HG03571 (cell line): Measurements from ENCODE around the gene LCN15.
"Not testable (repeated sequence)": the region's sequence is repeated elsewhere in the genome, so short reads cannot be mapped to it uniquely, and the experiment has no call there.

Source experiments
- ATAC-seq: cut with Tn5 transposase; IDR thresholded peaks from one replicate; pipeline ENCODE4 v1.9.1; 2021; ENCODE audit not compliant: unreplicated experiment

Gene LCN15

DNA sequence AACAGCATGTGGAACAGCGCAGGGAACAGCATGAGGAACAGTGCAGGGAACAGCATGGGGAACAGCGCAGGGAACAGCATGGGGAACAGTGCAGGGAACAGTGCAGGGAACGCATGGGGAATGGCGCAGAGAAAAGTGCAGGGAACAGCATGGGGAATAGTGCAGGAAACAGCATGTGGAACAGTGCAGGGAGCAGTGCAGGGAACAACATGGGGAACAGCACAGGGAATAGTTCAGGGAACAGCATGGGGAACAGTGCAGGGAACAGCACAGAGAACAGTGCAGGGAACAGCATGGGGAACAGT lies 8.2 kb downstream of the LCN15 start:
- ATAC-seq, result no peak

DNA sequence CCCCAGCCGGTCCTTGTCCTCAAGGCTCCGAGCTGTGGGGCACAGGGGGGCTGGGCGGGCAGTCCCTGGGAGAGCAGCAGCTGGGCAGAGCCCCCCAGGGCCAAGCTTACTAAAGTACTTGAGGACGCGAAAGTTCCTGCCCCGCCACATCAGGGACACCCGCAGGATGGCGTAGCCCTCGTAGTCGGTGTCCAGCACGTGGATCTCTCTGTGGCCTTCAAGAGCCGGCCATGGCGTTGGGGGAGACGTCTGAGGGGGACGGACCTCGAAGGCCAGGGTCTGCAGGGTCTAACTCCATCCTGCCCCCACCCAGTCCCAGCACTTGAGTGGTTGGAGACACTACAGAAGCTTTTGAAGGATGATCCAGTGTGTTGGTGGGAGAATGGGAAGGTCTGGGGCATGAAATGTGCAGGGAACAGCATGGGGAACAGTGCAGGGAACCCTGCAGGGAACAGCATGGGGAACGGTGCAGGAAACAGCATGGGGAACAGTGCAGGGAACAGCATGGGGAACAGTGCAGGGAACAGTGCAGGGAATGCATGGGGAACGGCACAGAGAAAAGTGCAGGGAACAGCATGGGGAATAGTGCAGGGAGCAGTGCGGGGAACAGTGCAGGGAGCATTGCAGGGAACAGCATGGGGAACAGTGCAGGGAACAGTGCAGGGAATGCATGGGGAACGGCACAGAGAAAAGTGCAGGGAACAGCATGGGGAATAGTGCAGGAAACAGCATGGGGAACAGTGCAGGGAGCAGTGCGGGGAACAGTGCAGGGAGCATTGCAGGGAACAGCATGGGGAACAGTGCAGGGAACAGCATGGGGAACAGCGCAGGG lies 8.8 kb downstream of the LCN15 start:
- ATAC-seq, result not testable (repeated sequence)

DNA sequence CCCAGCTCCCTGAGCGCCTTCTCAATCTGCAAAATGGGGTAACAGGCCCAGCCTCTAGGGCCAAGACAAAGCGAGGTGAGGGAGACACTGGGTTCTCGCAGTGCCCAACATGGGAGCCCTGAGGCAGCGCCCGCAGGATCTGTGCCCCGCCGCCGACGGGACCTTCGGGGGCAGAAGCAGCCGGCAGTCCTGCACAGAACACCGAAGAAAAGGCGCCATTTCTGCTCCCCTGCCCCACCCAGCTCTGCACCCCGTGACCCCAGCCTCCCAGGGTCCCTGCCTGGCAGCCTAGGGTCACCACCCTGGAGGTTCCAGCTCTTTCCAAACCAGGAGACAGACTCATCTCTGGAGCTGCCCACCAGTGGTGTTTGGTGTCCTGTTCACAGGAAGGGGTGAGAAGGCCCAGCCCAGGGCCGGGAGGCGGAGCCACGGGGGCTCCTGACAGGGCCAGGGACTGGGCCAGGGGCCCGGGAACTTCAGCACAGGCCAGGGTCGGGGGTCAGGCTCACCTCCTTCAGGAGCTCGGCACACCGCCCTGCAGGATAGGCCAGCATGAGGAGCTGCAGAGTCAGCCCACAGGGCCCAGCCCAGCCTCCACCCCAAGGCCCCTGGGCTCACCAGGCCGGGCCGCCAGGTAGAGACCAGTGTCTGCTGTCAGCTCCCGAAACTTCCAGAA lies 9.6 kb downstream of the LCN15 start:
- no peak for ATAC-seq

DNA sequence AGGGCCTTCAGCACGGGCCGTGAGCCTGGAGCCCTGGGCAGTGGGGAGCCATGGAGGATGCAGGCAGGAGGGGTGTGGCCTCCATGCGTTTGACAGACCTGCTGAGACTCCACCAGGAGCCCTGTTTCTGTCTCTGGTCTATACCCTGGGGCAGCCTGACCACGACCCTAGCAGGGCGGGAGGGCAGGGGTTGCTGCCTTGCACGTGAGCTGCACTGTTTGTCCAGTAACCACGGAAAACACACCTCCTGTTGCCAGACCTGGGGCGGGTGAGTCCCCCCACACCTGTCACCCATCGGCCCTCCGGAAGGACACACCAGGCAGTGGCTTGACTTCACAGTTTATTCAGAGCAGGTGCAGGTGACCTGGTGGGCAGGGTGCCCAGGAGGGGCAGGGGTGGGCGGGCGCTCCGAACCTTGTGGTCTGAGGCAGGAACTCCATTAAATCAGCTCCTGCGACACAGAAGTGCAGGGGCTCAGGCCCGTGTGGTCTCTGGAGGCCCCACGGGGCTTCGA lies 10.2 kb downstream of the LCN15 start:
- no peak for ATAC-seq

DNA sequence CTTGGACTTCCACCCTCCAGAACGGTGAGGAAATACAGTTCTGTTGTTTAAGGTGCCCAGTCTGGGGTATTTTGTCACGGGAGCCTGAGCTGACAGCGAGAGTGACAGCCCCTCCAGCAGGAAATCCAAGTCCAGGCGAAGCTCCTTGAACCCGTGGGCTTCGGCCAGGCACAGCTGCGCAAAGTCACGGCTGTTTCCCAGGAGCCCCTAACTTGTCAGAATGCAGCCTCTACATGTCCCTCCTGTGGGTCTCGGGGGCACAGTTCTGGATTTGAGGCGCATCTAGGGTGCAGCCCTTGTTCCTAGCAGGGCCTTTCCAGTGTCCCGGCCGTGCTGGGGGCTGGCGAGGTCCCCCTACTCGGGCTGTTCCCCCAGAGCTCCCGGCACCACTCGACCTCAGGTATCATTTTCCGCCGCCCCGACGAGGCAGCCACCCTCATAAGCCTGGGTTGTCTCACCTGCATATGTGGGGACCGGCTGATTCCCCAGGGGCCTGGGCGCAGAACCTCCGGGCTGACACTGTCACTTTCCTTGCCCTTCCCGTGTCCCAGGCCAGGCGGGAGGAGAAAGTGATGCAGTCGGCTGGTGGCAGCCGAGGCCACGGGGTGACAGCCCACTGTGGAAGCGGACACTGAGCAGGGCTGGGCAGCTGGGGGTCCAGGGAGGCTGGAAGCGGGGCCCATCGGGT lies 10.8 kb downstream of the LCN15 start:
- no peak for ATAC-seq

DNA sequence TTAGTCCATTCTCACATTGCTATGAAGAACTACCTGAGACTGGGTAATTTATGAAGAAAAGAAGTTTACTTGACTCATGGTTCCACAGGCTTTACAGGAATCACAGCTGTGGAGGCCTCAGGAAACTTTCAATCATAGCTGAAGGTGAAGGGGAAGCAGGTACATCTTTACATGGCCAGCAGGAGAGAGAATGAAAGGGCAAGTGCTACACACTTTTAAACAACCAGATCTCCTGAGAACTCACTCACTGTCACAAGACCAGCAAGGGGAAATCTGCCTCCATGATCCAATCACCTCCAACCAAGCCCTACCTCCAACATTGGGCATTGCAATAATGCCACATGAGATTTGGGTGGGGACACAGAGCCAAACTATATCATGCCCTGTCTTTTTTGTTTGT lies 12.5 kb downstream of the LCN15 start:
- ATAC-seq, result no peak

DNA sequence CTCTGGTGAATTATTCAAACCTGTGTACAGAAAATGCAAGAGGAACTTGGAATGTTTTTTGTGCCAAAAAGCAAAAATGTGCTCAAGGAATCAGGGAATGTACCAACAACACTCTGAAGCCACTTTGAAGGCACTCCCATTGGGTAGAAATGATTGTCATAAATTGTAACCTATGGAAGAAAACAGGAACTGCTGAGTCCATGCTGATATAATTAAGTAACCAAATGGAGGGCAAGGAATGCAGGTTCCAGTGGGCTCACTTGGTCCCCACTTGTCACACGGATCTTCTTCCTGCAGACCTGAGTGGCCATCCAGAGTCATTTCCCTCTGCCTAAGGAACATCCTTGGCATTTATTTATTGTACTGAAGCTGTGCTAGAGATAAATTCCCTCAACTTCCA lies 13.1 kb downstream of the LCN15 start:
- no peak for ATAC-seq

DNA sequence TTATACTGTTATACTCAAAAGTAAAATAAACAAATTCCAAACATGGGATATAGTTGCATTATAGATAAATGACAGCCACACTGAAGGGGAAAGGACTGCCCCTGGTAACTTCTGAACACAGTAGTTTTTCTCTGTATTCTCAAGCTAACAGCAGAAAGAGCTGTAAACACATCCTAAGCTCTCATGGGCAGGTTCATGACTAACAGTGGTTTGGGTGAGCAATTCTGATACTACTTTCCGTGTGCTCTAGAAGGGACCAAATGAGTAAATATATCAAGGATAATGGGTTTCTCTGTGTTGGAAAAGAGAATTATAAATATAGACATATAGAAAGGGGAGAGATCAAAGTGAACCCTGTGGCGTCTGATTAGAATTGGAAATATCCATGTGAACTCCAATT lies 13.8 kb downstream of the LCN15 start:
- ATAC-seq, result no peak

DNA sequence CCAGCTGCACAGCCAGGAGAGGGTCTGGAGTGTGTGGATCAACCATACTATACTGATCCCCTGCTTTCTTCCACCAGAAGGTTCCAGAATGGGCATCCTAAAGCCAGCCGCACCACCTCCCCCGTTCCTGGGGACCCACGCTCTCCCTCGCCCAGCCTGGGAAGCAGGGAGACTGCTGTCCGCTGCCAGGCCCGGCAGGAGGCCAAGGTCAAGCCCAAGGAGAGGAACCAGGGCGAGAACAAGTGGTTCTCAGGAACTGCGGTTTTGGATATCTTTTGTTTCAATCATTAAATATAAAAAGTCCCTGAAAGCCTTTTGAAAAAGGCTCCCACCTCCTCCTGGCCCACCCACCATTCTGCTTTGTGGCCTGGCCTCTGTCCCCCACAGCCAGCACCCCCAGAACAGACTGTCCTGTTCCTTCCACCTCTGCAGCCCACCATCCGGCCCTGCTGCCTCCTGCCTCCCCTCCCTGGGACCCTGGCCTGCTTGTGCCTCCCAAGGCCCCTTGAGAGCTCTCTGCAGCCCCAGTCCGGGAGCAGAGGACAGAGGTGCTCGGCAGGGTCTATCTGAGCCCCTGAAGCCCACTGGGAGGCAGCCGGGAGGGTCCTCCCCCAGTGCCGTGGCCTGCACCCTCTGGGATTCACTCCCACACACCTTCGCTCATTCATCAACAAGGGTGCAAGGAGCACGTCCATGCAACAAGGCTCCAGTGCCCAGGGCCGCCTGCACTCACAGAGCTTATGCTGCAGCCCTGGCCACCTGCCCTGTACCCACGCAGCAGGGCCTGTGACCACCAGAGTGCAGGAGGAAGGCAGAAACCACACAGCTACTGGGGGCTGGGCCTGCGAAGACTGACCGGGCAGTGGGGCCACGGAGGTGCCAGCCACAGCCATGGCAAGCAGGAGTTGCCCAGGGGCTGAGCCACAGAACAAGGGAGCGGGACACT lies 15.4 kb downstream of the LCN15 start:
- no peak for ATAC-seq

DNA sequence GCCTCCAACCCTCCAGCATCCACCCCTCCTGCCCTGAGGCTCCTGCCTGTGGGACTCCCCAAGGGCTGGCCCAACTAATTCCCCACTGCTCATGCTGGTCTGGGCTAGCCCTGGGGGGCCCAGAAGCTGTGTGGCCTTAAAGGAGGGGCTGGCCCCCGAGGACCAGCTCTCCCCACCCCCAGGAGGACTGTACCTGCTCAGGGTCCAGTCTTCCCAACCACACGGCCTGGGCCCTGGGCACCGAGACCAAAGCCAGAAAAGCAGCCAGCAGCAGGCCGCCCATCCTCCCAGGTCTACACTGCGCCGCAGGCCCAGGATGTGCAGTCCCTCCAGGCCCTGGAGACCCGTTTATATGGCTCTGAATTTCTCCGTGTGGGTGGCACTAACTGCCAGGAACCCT lies 16.1 kb downstream of the LCN15 start, which contains the start of gene LCN6:
LCN6 (minus strand) TSS at position 325 of the 400 bp plus-strand sequence; CDS start at position 283, 42 bp downstream.
- no peak for ATAC-seq

DNA sequence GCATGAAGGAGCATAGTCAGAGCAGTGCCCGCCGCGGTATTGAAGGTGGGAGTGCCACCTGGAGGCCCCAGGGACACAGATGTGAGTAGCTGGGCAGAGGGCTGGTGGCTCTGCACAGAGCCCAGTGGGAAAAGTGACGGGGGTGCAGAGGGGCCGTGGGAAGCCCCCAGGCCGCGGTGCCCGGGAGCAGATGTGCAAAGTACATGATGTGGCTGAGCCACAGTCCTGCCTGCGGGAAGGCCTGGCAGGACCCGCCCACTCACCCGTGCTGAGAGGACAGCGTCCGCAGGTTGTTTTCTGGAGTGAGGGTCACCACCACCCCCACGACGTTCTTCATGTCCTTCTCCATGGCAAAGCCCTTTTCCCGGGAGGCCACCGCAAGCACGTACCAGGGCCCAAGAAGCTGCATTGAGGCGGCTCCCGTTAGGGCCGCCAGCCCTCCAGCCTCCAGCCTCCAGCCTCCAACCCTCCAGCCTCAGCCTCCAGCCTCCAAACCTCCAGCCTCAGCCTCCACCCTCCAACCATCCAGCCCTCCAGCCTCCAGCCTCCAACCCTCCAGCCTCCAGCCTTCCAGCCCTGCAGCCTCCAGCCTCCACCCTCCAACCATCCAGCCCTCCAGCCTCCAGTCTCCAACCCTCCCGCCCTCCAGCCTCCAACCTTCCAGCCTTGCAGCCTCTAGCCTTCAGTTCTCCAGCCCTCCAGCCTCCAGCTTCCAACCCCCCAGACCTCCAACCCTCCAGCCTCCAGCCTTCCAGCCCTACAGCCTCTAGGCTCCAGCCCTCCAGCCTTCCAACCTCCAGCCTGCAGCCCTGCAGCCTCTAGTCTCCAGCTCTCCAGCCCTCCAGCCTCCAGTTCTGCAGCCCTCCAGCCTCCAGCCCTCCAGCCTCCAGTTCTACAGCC lies 16.9 kb downstream of the LCN15 start:
- ATAC-seq, result no peak

DNA sequence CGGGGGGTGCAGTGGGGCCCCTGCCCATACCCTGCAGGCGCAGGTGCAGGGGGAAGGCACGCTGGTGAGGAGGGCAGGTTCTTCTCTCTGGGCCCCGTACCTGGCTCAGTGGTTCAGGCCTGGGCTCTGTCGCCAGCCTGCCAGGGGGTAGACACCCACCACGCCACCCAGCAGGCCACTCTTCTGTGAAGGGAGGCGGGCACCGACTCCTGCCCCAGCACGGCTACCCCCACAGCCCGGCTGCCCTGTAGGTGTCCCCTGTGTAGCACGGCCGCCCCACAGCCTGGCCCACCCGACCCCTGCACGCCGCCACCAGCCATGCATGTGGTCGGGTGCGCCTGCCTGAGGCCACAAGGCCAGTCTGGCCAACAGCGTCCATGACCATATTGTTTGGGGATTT lies 17.7 kb downstream of the LCN15 start:
- ATAC-seq, result no peak

DNA sequence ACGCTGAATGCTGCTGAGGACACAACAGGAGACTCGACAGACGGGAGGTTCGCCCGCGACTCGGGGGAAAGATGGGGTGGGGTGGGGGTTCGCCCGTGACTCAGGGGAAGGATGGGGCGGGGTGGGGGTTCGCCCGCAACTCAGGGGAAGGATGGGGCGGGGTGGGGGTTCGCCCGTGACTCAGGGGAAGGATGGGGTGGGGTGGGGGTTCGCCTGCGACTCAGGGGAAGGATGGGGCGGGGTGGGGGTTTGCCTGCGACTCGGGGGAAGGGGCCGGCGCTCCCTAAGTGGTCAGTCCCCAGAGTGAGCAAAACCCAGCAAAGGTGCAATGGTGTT lies 18.2 kb downstream of the LCN15 start:
- no peak for ATAC-seq

DNA sequence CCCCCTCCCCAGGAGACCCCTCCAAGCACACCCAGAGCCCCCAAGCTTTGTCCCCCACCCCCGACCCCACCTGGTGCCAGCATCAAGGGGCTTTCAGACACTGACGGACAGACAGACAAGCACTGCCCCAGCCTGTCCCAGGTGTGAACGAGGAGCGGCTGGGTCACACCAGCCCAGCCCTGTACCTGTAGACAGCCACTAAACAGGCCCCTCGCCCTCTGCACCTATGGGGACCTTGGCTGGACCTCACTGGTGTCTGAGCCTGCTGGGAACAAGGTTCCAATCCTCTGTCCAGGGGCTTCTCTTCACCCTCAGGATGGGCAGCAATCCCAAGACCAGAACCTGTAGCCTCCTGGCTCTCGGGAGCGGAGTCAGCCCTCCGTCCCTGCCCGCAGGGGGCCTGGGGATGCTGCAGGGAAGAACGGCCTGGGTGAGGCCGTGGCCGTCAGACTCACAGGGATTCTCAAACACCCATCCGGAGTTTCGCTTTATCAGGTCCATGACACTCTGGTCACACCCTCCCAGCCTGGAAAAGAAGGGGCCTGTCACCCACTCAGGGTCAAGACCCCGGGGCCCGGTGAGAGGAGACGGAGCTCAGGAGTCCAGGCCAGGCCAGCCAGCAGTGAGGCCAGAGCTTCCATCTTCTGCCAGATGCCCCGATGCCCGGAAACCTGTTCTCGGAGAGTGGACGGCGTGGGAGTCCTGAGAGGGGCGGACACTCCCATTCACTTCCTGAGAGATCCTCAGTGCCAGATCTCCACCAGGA lies 18.7 kb downstream of the LCN15 start:
- no peak for ATAC-seq

DNA sequence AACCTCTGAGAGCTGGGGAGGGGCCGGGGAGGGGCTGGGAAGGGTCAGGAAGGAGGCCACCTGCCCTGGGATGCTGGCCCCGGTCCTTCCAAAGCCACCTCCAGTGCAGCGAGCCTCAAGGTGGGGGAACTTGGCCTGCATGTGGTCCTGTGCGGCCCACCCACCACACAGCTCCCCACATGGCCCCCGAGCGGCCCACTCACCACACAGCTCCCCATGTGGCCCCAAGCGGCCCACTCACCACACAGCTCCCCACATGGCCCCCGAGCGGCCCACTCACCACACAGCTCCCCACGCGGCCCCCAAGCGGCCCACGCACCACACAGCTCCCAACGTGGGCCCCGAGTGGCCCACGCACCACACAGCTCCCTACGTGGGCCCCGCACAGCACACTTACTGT lies 19.5 kb downstream of the LCN15 start:
- ATAC-seq, result no peak

DNA sequence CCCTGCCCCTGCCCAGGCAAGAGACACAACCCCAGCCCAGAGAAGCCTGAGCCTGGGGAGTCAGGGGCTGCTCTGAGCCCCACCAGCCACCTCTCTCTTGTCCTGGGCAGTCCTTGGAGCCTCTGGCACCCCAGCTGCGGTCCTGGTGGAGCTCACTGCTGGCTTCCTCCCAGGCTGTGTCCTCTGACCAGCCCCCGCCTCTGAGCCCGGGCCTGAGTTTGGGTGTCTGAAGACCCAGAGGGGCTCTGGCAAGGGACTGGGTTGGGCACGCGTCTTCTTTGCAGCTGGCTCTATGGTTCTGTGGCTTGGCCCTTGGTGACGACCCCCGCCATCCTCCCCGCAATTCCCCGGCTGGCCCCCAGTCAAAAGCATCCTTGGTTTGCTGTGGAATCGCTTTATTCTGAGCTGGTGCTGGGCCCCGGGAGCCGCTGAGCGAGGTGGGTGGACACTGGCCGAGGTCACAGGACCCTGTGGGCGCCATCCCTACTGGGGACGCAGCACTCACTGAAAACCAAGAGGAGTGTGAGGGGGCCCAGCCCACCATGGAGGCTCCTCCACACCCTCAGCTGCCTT lies 20.6 kb downstream of the LCN15 start:
- no peak for ATAC-seq

DNA sequence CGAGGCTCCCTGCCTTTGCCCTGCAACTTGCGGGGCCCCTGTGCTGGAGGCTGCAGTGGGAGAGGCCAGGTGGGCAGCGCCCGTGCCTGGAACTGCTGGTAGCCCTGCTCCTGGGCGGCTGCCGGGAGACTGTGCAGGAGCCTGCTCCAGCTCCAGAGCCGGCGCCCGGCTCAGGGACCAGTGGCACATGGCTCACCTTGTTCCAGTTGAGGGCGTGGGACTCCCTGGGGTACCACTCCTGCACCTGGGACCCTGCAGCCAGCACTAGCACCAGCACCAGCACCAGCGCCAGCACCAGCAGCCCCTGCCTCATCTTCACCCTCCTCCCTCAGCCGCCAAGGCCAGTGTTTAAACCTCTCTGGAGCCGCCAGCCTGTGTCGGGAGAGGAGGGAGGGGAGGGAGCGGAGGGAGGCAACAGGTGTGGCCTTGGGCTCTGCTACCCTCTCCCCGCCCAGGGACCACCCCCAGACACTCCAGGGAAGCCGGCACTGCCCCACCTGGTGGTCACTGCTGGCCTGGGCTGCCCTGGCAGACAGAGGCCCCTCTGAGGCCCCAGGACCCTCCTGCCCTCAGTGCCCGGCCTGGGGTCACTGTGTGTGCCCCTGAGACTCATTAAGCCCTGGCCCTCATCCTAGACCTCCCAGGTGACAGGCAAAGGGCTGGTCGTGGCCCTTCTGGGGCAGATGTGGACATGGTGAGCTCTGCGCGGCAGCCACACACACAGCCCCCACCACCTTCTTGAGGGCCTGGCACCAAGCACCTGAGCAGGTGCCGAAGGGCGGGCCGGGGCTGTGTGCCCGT lies 21.5 kb downstream of the LCN15 start, which contains the start of gene LCN10:
LCN10 (minus strand) TSS at position 350 of the 801 bp plus-strand sequence; CDS start at position 313, 37 bp downstream.
- ATAC-seq, result no peak
